Neural progenitor cell (in vitro differentiated cells): ENCODE measurements around the gene VAV2.

Experiments
- CTCF ChIP-seq: fragments of 200-600 bp; sonication (generic); IDR thresholded peaks from 2 replicates; pipeline ENCODE4 v1.5.1; 2017; ENCODE audit warnings: antibody characterized with exemption, mild to moderate bottlenecking
- EZH2 ChIP-seq: fragments of 200-600 bp; sonication (generic); IDR thresholded peaks from 2 replicates; pipeline ENCODE4 v1.6.1; 2017; ENCODE audit warnings: antibody characterized with exemption, mild to moderate bottlenecking, moderate library complexity
- EZH2phosphoT487 ChIP-seq: fragments of 200-600 bp; sonication (generic); IDR thresholded peaks from 2 replicates; pipeline ENCODE4 v1.6.1; 2017; ENCODE audit warnings: antibody characterized with exemption

- TF ChIP-seq CTCF = no peak
- TF ChIP-seq EZH2 = no peak
- TF ChIP-seq EZH2phosphoT487 = no peak
These were observed 15.4 kb upstream of the VAV2 start for GRCh38 chr9:134007571-134007970.
